HepG2 (cell line): ENCODE measurements around the gene SLC4A7. TPM values are rescaled to one million over a fixed set of nuclear protein-coding genes. Genes with fewer than 3 reads are reported as not detected.
A peak's percentile ranks its signal among the peaks of the same experiment; 100 is the strongest.
"Not testable (repeated sequence)": the region's sequence is repeated elsewhere in the genome, so short reads cannot be mapped to it uniquely, and the experiment has no call there.

Source experiments
- ELF3 ChIP-seq: IDR thresholded peaks from 2 replicates; pipeline ENCODE4 v1.6.1; 2016; ENCODE audit warnings: missing genetic modification reagents, missing compliant biosample characterization
- FOSL2 ChIP-seq: sonication (generic); formaldehyde crosslinking; IDR thresholded peaks from 2 replicates; pipeline ENCODE4 v1.4.0; 2020; ENCODE audit warnings: missing genetic modification reagents
- GATAD2A ChIP-seq: IDR thresholded peaks from 2 replicates; pipeline ENCODE4 v1.6.1; 2016
- HMG20A ChIP-seq: IDR thresholded peaks from 2 replicates; pipeline ENCODE4 v1.6.1; 2016; ENCODE audit warnings: borderline replicate concordance
- HNF4A ChIP-seq: sonication (generic); formaldehyde crosslinking; IDR thresholded peaks from 2 replicates; pipeline ENCODE4 v1.4.0; 2020; ENCODE audit warnings: missing genetic modification reagents
- LCORL ChIP-seq, 2 experiments: fragments of 450-650 bp in 1 of 2; sonication (generic) in 1 of 2; formaldehyde crosslinking in 1 of 2; IDR thresholded peaks; 2 replicates each; pipeline versions ENCODE4 v1.5.0 to v1.6.1; 2017 to 2020; ENCODE audit warnings: antibody characterized with exemption in 1 of 2, missing genetic modification reagents in 1 of 2
- NR2F6 ChIP-seq, 2 experiments: IDR thresholded peaks; 2 replicates each; pipeline ENCODE4 v1.6.1; 2016; ENCODE audit warnings: antibody characterized with exemption in 1 of 2, mild to moderate bottlenecking in 1 of 2
- RXRB ChIP-seq: IDR thresholded peaks from 2 replicates; pipeline ENCODE4 v1.6.1; 2016; ENCODE audit warnings: borderline replicate concordance, missing genetic modification reagents, missing compliant biosample characterization
- SOX6 ChIP-seq, 2 experiments: fragments of 450-650 bp in 1 of 2; sonication (generic) in 1 of 2; formaldehyde crosslinking in 1 of 2; IDR thresholded peaks; 2 replicates each; pipeline versions ENCODE4 v1.4.0 to v1.6.1; 2017 to 2020; ENCODE audit warnings: antibody characterized with exemption in 1 of 2, mild to moderate bottlenecking in 1 of 2, missing genetic modification reagents in 1 of 2
- TARDBP ChIP-seq: sonication (generic); formaldehyde crosslinking; IDR thresholded peaks from 2 replicates; pipeline ENCODE4 v1.8.0; 2022; ENCODE audit warnings: mild to moderate bottlenecking, missing genetic modification reagents
- TBX2 ChIP-seq: sonication (generic); formaldehyde crosslinking; IDR thresholded peaks from 2 replicates; pipeline ENCODE4 v1.5.0; 2020; ENCODE audit warnings: missing genetic modification reagents, mild to moderate bottlenecking, borderline replicate concordance
- TEAD3 ChIP-seq: optimal IDR thresholded peaks from 2 replicates; pipeline ENCODE3; 2016; ENCODE audit warnings: borderline replicate concordance
- USF2 ChIP-seq, 2 experiments: sonication (generic) in 1 of 2; formaldehyde crosslinking in 1 of 2; IDR thresholded peaks; 2 replicates each; pipeline versions ENCODE4 v1.5.1 to v1.6.1; 2011 to 2020; ENCODE audit warnings: borderline replicate concordance in 1 of 2, low read depth in 1 of 2, low read length in 1 of 2, mild to moderate bottlenecking in 1 of 2, missing genetic modification reagents in 1 of 2, moderate library complexity in 1 of 2
- ZMYM3 ChIP-seq: sonication (generic); formaldehyde crosslinking; IDR thresholded peaks from 2 replicates; pipeline ENCODE4 v1.5.1; 2020; ENCODE audit warnings: mild to moderate bottlenecking, missing genetic modification reagents
- ZNF143 ChIP-seq: sonication (generic); formaldehyde crosslinking; IDR thresholded peaks from 2 replicates; pipeline ENCODE4 v1.4.0; 2020; ENCODE audit warnings: missing genetic modification reagents
- polyA plus RNA-seq, 8 experiments: library from polyadenylated mRNA; depleted of rRNA in 3 of 8; stranded (reverse) in 7 of 8; unstranded in 1 of 8; fragments of >200 nt; fragmentation: Illumina TruSeq in 4 of 8; extraction: Trizol in 4 of 8; gene quantifications; 2 replicates each; pipeline versions ENCODE4 v1.2.1 to v1.2.3, GENCODE V29; 2011 to 2016; ENCODE audit warnings: low read depth in 4 of 8, missing spikeins in 1 of 8, mixed read lengths in 1 of 8; ENCODE audit not compliant: insufficient read depth in 1 of 8
- total RNA-seq, 5 experiments: library from RNA; depleted of rRNA; stranded (reverse); fragments of >200 nt; fragmentation: Illumina TruSeq; extraction: Trizol; gene quantifications; 2 replicates each; pipeline ENCODE4 v1.2.3, GENCODE V29; 2016; ENCODE audit warnings: low read depth in 1 of 5
- TF ChIP-seq, protein P1 (sequence below), 2 experiments: sonication (generic) in 1 of 2; formaldehyde crosslinking in 1 of 2; IDR thresholded peaks; 2 replicates each; pipeline versions ENCODE4 v1.4.0 to v1.6.1; 2016 to 2020; ENCODE audit warnings: borderline replicate concordance in 1 of 2, low read depth in 1 of 2, mild to moderate bottlenecking in 1 of 2, missing genetic modification reagents in 1 of 2
- TF ChIP-seq, protein P2 (sequence below): sonication (generic); formaldehyde crosslinking; IDR thresholded peaks from 2 replicates; pipeline ENCODE4 v1.4.0; 2020; ENCODE audit warnings: missing genetic modification reagents, mild to moderate bottlenecking, borderline replicate concordance

SLC4A7 gene
- total and polyA plus RNA-seq, 2 of the 13 experiments (the other 11 are each of a cell fraction or from before 2014, with no cell fraction given), result 16.4 to 43.8 TPM

GRCh38 chr3:27531193-27531751, 47.1 kb upstream of the SLC4A7 start (continued):
- not testable (repeated sequence) for TF ChIP-seq USF2 (IDR thresholded peaks at IDR 0.05; ENCODE audit: low read depth, low read length); LCORL (IDR thresholded peaks at IDR 0.05); SOX6 (IDR thresholded peaks at IDR 0.05)
- 0 out of 2 replicates have a peak, but pooled peaks have one; percentile 27 for TF ChIP-seq USF2 (CRISPR knock-in tag; IDR thresholded peaks at IDR 0.05; ENCODE audit: borderline replicate concordance)
- TF ChIP-seq ZMYM3 (CRISPR knock-in tag), result 0 out of 2 replicates have a peak, but pooled peaks have one; percentile 16
- TF ChIP-seq TEAD3 (CRISPR knock-in tag), result peak; percentile 19
- TF ChIP-seq, protein P1, sequence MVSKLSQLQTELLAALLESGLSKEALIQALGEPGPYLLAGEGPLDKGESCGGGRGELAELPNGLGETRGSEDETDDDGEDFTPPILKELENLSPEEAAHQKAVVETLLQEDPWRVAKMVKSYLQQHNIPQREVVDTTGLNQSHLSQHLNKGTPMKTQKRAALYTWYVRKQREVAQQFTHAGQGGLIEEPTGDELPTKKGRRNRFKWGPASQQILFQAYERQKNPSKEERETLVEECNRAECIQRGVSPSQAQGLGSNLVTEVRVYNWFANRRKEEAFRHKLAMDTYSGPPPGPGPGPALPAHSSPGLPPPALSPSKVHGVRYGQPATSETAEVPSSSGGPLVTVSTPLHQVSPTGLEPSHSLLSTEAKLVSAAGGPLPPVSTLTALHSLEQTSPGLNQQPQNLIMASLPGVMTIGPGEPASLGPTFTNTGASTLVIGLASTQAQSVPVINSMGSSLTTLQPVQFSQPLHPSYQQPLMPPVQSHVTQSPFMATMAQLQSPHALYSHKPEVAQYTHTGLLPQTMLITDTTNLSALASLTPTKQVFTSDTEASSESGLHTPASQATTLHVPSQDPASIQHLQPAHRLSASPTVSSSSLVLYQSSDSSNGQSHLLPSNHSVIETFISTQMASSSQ (IDR thresholded peaks at IDR 0.05; ENCODE audit: low read depth), result peak; percentile 53; the same call in 1 of the 2 replicates
- TF ChIP-seq, protein P1 (CRISPR knock-in tag; IDR thresholded peaks at IDR 0.05; ENCODE audit: borderline replicate concordance), result peak; percentile 74; the same call in 1 of the 2 replicates
- TF ChIP-seq GATAD2A, result peak; percentile 33; the same call in 1 of the 2 replicates
- TF ChIP-seq ZNF143 (CRISPR knock-in tag), result peak; percentile 31; the same call in 1 of the 2 replicates
- peak; percentile 34; the same call in 1 of the 2 replicates for TF ChIP-seq RXRB (CRISPR knock-in tag)
- TF ChIP-seq TBX2, result peak; percentile 60; the same call in 1 of the 2 replicates
- peak; percentile 49; the same call in 1 of the 2 replicates for TF ChIP-seq HMG20A (CRISPR knock-in tag)
- peak; percentile 49 for TF ChIP-seq NR2F6 (IDR thresholded peaks at IDR 0.05)
- peak; percentile 57; the same call in 1 of the 2 replicates for TF ChIP-seq NR2F6 (CRISPR knock-in tag; IDR thresholded peaks at IDR 0.05)
- TF ChIP-seq, protein P2, sequence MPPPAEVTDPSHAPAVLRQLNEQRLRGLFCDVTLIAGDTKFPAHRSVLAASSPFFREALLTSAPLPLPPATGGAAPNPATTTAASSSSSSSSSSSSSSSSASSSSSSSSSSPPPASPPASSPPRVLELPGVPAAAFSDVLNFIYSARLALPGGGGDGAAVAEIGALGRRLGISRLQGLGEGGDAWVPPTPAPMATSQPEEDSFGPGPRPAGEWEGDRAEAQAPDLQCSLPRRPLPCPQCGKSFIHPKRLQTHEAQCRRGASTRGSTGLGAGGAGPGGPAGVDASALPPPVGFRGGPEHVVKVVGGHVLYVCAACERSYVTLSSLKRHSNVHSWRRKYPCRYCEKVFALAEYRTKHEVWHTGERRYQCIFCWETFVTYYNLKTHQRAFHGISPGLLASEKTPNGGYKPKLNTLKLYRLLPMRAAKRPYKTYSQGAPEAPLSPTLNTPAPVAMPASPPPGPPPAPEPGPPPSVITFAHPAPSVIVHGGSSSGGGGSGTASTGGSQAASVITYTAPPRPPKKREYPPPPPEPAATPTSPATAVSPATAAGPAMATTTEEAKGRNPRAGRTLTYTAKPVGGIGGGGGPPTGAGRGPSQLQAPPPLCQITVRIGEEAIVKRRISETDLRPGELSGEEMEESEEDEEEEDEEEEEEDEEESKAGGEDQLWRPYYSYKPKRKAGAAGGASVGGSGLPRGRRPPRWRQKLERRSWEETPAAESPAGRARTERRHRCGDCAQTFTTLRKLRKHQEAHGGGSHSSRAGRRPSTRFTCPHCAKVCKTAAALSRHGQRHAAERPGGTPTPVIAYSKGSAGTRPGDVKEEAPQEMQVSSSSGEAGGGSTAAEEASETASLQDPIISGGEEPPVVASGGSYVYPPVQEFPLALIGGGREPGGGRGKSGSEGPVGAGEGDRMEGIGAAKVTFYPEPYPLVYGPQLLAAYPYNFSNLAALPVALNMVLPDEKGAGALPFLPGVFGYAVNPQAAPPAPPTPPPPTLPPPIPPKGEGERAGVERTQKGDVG (CRISPR knock-in tag), result 0 out of 2 replicates have a peak, but pooled peaks have one; percentile 62
- peak; percentile 41; the same call in 1 of the 2 replicates for TF ChIP-seq ELF3 (CRISPR knock-in tag)
- 0 out of 2 replicates have a peak, but pooled peaks have one; percentile 22 for TF ChIP-seq FOSL2
- peak; percentile 41; the same call in 1 of the 2 replicates for TF ChIP-seq LCORL (CRISPR knock-in tag; IDR thresholded peaks at IDR 0.05)
- 0 out of 2 replicates have a peak, but pooled peaks have one; percentile 40 for TF ChIP-seq HNF4A (CRISPR knock-in tag)
- peak; percentile 72 for TF ChIP-seq SOX6 (CRISPR knock-in tag; IDR thresholded peaks at IDR 0.05)
- TF ChIP-seq TARDBP (CRISPR knock-in tag), result 0 out of 2 replicates have a peak, but pooled peaks have one; percentile 18
